B cell (primary cell): ENCODE results near the gene TMEM150C. TPM values are rescaled to one million over a fixed set of nuclear protein-coding genes. Genes with fewer than 3 reads are reported as not detected.

ENCODE experiments used
- ATAC-seq: fragments of 200-7000 bp; cut with Tn5 transposase; one replicate; pipeline ENCODE4 v1.10.0; 2021; ENCODE audit warnings: low read depth, mild to moderate bottlenecking, moderate number of reproducible peaks, moderate library complexity
- CTCF ChIA-PET: fragments of 350-600 bp; sonication (Branson Sonifier 250); formaldehyde crosslinking; loops from one replicate; lab custom pipeline; 2021; ENCODE audit warnings: antibody characterized with exemption, inconsistent platforms; lab: Charles Lee
- POLR2A ChIA-PET: fragments of 350-600 bp; sonication (Branson Sonifier 250); formaldehyde crosslinking; loops from one replicate; lab custom pipeline; 2021; ENCODE audit warnings: antibody characterized with exemption; lab: Charles Lee
- DNase-seq: peaks from one replicate; pipeline ENCODE4 v3.0.0; 2013
- H2AFZ ChIP-seq: 2 replicates; pipeline ENCODE4 v1.6.1; 2012; ENCODE audit warnings: mild to moderate bottlenecking, low read depth, low read length; ENCODE audit not compliant: insufficient read depth, poor library complexity, severe bottlenecking
- H3K27ac ChIP-seq, 2 donors: 1 replicate in 1 of 2; 2 replicates in 1 of 2; pipeline ENCODE4 v1.5.1; 2012 to 2013; ENCODE audit warnings: low read length in 2 of 2, mild to moderate bottlenecking in 2 of 2, moderate library complexity in 1 of 2
- H3K27me3 ChIP-seq, 4 experiments: fragments of 200-600 bp in 1 of 4; sonication (generic) in 1 of 4; replicated peaks in 1 of 4; 1 replicate in 2 of 4; 2 replicates in 2 of 4; pipeline versions ENCODE4 v1.6.1 to v1.7.0; 2013 to 2016; ENCODE audit warnings: low read length in 3 of 4, mild to moderate bottlenecking in 2 of 4, mixed read lengths in 1 of 4, moderate library complexity in 1 of 4; ENCODE audit not compliant: insufficient read depth in 4 of 4, control insufficient read depth in 3 of 4; ENCODE audit errors: control extremely low read depth in 1 of 4
- H3K36me3 ChIP-seq, 2 experiments: replicated peaks in 1 of 2; 1 replicate in 1 of 2; 2 replicates in 1 of 2; pipeline versions ENCODE4 v1.6.1 to v1.7.1; 2013; ENCODE audit warnings: low read length in 1 of 2; ENCODE audit not compliant: insufficient read depth in 2 of 2, control insufficient read depth in 1 of 2; ENCODE audit errors: control extremely low read depth in 1 of 2, extremely low read depth in 1 of 2
- H3K4me1 ChIP-seq, 2 donors: fragments of 200-600 bp in 1 of 2; sonication (generic) in 1 of 2; 1 replicate in 1 of 2; 2 replicates in 1 of 2; pipeline versions ENCODE4 v1.5.1 to v1.6.1; 2013 to 2017; ENCODE audit warnings: low read length in 2 of 2; ENCODE audit not compliant: control insufficient read depth in 2 of 2, insufficient read depth in 2 of 2
- H3K4me2 ChIP-seq: replicated peaks from 2 replicates; pipeline ENCODE3; 2012; ENCODE audit warnings: mild to moderate bottlenecking, low read depth, low read length; ENCODE audit not compliant: poor library complexity, severe bottlenecking
- H3K4me3 ChIP-seq, 5 experiments: fragments of 200-600 bp in 1 of 5; sonication (generic) in 1 of 5; 1 replicate in 3 of 5; 2 replicates in 2 of 5; pipeline versions ENCODE4 v1.5.1 to v1.7.0; 2011 to 2016; ENCODE audit warnings: low read length in 4 of 5, mild to moderate bottlenecking in 4 of 5, low read depth in 2 of 5, control low read depth in 1 of 5, moderate library complexity in 1 of 5; ENCODE audit not compliant: insufficient read depth in 1 of 5; ENCODE audit errors: control extremely low read depth in 1 of 5, extremely low read depth in 1 of 5
- H3K79me2 ChIP-seq: fragments of 200-600 bp; sonication (generic); one replicate; pipeline ENCODE4 v1.6.0; 2016; ENCODE audit warnings: low read length; ENCODE audit not compliant: control insufficient read depth, insufficient read depth
- H3K9ac ChIP-seq: fragments of 200-600 bp; sonication (generic); 2 replicates; pipeline ENCODE4 v1.6.1; 2017; ENCODE audit warnings: mild to moderate bottlenecking, low read length, moderate library complexity
- H3K9me3 ChIP-seq, 3 donors: one replicate each; pipeline versions ENCODE4 v1.6.1 to v1.7.1; 2013; ENCODE audit warnings: low read length in 2 of 3; ENCODE audit not compliant: control insufficient read depth in 2 of 3, insufficient read depth in 1 of 3; ENCODE audit errors: control extremely low read depth in 1 of 3
- H4K20me1 ChIP-seq: 2 replicates; pipeline ENCODE4 v1.6.0; 2012; ENCODE audit warnings: mild to moderate bottlenecking, low read length; ENCODE audit not compliant: insufficient read depth, control insufficient read depth, poor library complexity, severe bottlenecking
- H3K27ac Mint-ChIP-seq: one replicate; pipeline ENCODE4 v1.8.0; 2021; ENCODE audit warnings: mixed read lengths
- H3K27me3 Mint-ChIP-seq: one replicate; pipeline ENCODE4 v1.8.0; 2021; ENCODE audit warnings: mixed read lengths
- H3K4me1 Mint-ChIP-seq: one replicate; pipeline ENCODE4 v1.8.0; 2021; ENCODE audit warnings: mixed read lengths
- H3K4me3 Mint-ChIP-seq: one replicate; pipeline ENCODE4 v1.8.0; 2021; ENCODE audit warnings: mixed read lengths
- H3K9me3 Mint-ChIP-seq: one replicate; pipeline ENCODE4 v1.8.0; 2022; ENCODE audit warnings: mixed read lengths; ENCODE audit not compliant: insufficient read depth
- CTCF ChIP-seq: fragments of 200-600 bp; IDR thresholded peaks from one replicate; pipeline ENCODE4 v1.8.0; 2022; ENCODE audit warnings: antibody characterized with exemption, mild to moderate bottlenecking
- EZH2 ChIP-seq: IDR thresholded peaks from 2 replicates; pipeline ENCODE4 v1.6.1; 2012; ENCODE audit warnings: borderline replicate concordance, low read depth, mild to moderate bottlenecking, moderate library complexity, low read length; ENCODE audit not compliant: insufficient read depth, poor library complexity, severe bottlenecking
- WGBS: methylation state at CpG from one replicate; pipeline ENCODE4 v1.1.5; 2013; ENCODE audit warnings: missing lambda C conversion rate; ENCODE audit not compliant: insufficient coverage; 5-methylcytosine and 5-hydroxymethylcytosine counted together
- intact Hi-C: fragments of 100-400 bp; cut with micrococcal nuclease; formaldehyde crosslinking; loops from one replicate; pipeline ENCODE4 v1.10.0; 2022
- polyA plus RNA-seq: library from polyadenylated mRNA; depleted of rRNA; stranded (reverse); fragments of >200 nt; gene quantifications from 2 replicates; pipeline ENCODE4 v1.2.3, GENCODE V29; 2012
- total RNA-seq, 2 donors: library from RNA; stranded (reverse); fragments of 120-200 nt in 1 of 2; gene quantifications; 1 replicate in 1 of 2; 2 replicates in 1 of 2; pipeline versions ENCODE4 v1.2.3 to v1.2.4, GENCODE V29; 2013 to 2022

The TMEM150C gene
- total and polyA plus RNA-seq, 2 donors (not counting 1 experiment from before 2014, with no cell fraction given), result 0.04 TPM; not detected in 1

- no peak for DNase-seq
- Histone ChIP-seq H4K20me1 (no peaks in the 10 kb centered on the region), H3K4me1 (no peaks in the 10 kb centered on the region), H3K4me3 (no peak overlapping the region), H3K27me3 (peaks cover 0 to 2% (median 0%) of the 10 kb centered on the region in 4 experiments), H3K79me2 (no peaks in the 10 kb centered on the region), H2AFZ (no peak overlapping the region), H3K9ac (no peak overlapping the region), H3K4me2 (no peak overlapping the region), H3K36me3 (no peaks in the 10 kb centered on the region), H3K27ac (no peak overlapping the region), H3K9me3 (no peaks in the 10 kb centered on the region)
- TF ChIP-seq EZH2 (no peak), CTCF (no peak)
- Mint-ChIP-seq H3K27me3 (peaks cover 17% of the 10 kb centered on the region), H3K27ac (no peak overlapping the region), H3K9me3 (no peaks in the 10 kb centered on the region), H3K4me1 (no peaks in the 10 kb centered on the region), H3K4me3 (no peak overlapping the region)
- intact Hi-C loops, result no loop called here
- ChIA-PET CTCF (no interaction called here), POLR2A (no interaction called here)
- no peak for ATAC-seq
- 60% methylated on average over 1 of the region's 5 CpGs for WGBS
Observed at GRCh38 chr4:82508806-82509428, 52.9 kb downstream of the TMEM150C start.

GRCh38 chr4:82508011-82508410 is 53.8 kb downstream of the TMEM150C start:
- H3K27me3 Mint-ChIP-seq, result peaks cover 12% of the 10 kb centered on the region
- H3K4me3 Mint-ChIP-seq, result no peak overlapping the region
- H3K9me3 Mint-ChIP-seq, result no peaks in the 10 kb centered on the region
- H3K27ac ChIP-seq, result no peak overlapping the region
- DNase-seq (no peak), ATAC-seq (no peak)
- H4K20me1 ChIP-seq, result no peaks in the 10 kb centered on the region
- H3K79me2 ChIP-seq, result no peaks in the 10 kb centered on the region
- intact Hi-C loops, result no loop called here
- no peaks in the 10 kb centered on the region for H3K36me3 ChIP-seq
- TF ChIP-seq EZH2, result no peak
- no peak for TF ChIP-seq CTCF
- H3K4me1 ChIP-seq, result no peaks in the 10 kb centered on the region
- no peak overlapping the region for H3K4me2 ChIP-seq
- no peaks in the 10 kb centered on the region for H3K9me3 ChIP-seq
- no peak overlapping the region for H3K27ac Mint-ChIP-seq
- no peaks in the 10 kb centered on the region for H3K27me3 ChIP-seq
- CTCF ChIA-PET, result no interaction called here
- POLR2A ChIA-PET, result no interaction called here
- H3K4me1 Mint-ChIP-seq, result no peaks in the 10 kb centered on the region
- no peak overlapping the region for H3K9ac ChIP-seq
- H2AFZ ChIP-seq, result no peak overlapping the region
- no peak overlapping the region for H3K4me3 ChIP-seq
